Measurements from ENCODE around the gene PAPOLB.

The PAPOLB gene

GRCh38 chr7:4808565-4808964, 53.3 kb downstream of the PAPOLB start:
- Histone ChIP-seq H3K36me3 (ENCODE audit: control insufficient read depth, insufficient read depth, low read length) (no peaks in the 10 kb centered on the region), H3K4me3 (ENCODE audit: low read length) (no peak overlapping the region), H3K27me3 (ENCODE audit: control insufficient read depth, insufficient read depth, low read length) (peaks cover 2% of the 10 kb centered on the region), H3K9ac (ENCODE audit: low read length) (no peak overlapping the region), H3K27ac (ENCODE audit: low read depth, low read length) (no peak overlapping the region), H3K4me1 (ENCODE audit: control insufficient read depth, insufficient read depth, low read length) (no peaks in the 10 kb centered on the region)

- no peak overlapping the region for H3K27ac ChIP-seq (ENCODE audit: low read depth, low read length)
Observed at GRCh38 chr7:4808026-4808425, 53.8 kb downstream of the PAPOLB start.

More at GRCh38 chr7:4808026-4808425, 53.8 kb downstream of the PAPOLB start:
- H3K4me1 ChIP-seq (ENCODE audit: control insufficient read depth, insufficient read depth, low read length), result no peaks in the 10 kb centered on the region
- peaks cover 2% of the 10 kb centered on the region for H3K27me3 ChIP-seq (ENCODE audit: control insufficient read depth, insufficient read depth, low read length)
- no peaks in the 10 kb centered on the region for H3K36me3 ChIP-seq (ENCODE audit: control insufficient read depth, insufficient read depth, low read length)
- H3K4me3 ChIP-seq (ENCODE audit: low read length), result no peak overlapping the region
- no peak overlapping the region for H3K9ac ChIP-seq (ENCODE audit: low read length)
